KG1 (cell line): ENCODE data around the gene TSLP.

Source experiments
- DNase-seq: peaks from one replicate; lab custom pipeline; 2025; lab: John Stamatoyannopoulos, UW

Gene TSLP

GRCh38 chr5:111071413-111071812 is at the start of gene TSLP:
Gene TSLP (plus strand): TSS chr5:111071713. CDS start chr5:111071891, 178 bp downstream.
- no peak for DNase-seq

- DNase-seq = no peak
Observed at GRCh38 chr5:111022301-111022700, 49.2 kb upstream of the TSLP start.

- no peak for DNase-seq
Observed at GRCh38 chr5:111028865-111029264, 42.6 kb upstream of the TSLP start.

GRCh38 chr5:111043712-111044506 is 27.6 kb upstream of the TSLP start:
- DNase-seq = no peak

- DNase-seq = no peak
Observed at GRCh38 chr5:111058064-111058463, 13.4 kb upstream of the TSLP start.

- no peak for DNase-seq
Observed at GRCh38 chr5:111060169-111060568, 11.3 kb upstream of the TSLP start.

GRCh38 chr5:111061618-111062017 is 9.9 kb upstream of the TSLP start:
- no peak for DNase-seq

- no peak for DNase-seq
Observed at GRCh38 chr5:111063709-111064322, 7.7 kb upstream of the TSLP start.

- DNase-seq = no peak
Observed at GRCh38 chr5:111066261-111066938, 5.1 kb upstream of the TSLP start.

GRCh38 chr5:111068213-111068612 is 3.3 kb upstream of the TSLP start:
- DNase-seq = no peak

GRCh38 chr5:111069839-111070238 is 1.7 kb upstream of the TSLP start:
- no peak for DNase-seq

GRCh38 chr5:111070272-111071134 is 1.0 kb upstream of the TSLP start:
- no peak for DNase-seq

GRCh38 chr5:111072949-111073682 is 1.6 kb downstream of the TSLP start:
- no peak for DNase-seq

GRCh38 chr5:111074244-111074643 is 2.7 kb downstream of the TSLP start:
- DNase-seq = no peak

- DNase-seq = no peak
Observed at GRCh38 chr5:111075520-111075919, 4.0 kb downstream of the TSLP start.

GRCh38 chr5:111076091-111076490 is 4.6 kb downstream of the TSLP start:
- no peak for DNase-seq

GRCh38 chr5:111077678-111078077 is 6.2 kb downstream of the TSLP start:
- DNase-seq = no peak

- DNase-seq = no peak
Observed at GRCh38 chr5:111079846-111080245, 8.3 kb downstream of the TSLP start.

GRCh38 chr5:111083323-111083722 is 11.8 kb downstream of the TSLP start:
- no peak for DNase-seq

- peak; percentile 57 for DNase-seq
Observed at GRCh38 chr5:111092062-111092853, 20.7 kb downstream of the TSLP start, which contains the start of gene WDR36. Gene WDR36 (plus strand): TSS chr5:111092348. CDS start chr5:111092457, 109 bp downstream.
